Right lobe of liver (tissue), 6 donors: ENCODE results near the gene SORBS2. TPM values are rescaled to one million over a fixed set of nuclear protein-coding genes. Genes with fewer than 3 reads are reported as not detected.

Experiments
- ATAC-seq, 4 donors: fragments of 200-7000 bp; cut with Tn5 transposase; one replicate each; pipeline ENCODE4 v1.9.1; 2020; ENCODE audit warnings: mild to moderate bottlenecking in 4 of 4, moderate library complexity in 4 of 4
- DNase-seq, 3 donors: peaks; one replicate each; pipeline ENCODE4 v3.0.0-alpha.2; 2020
- H3K27ac ChIP-seq, 3 donors: fragments of 200-600 bp; one replicate each; pipeline ENCODE4 v1.8.0; 2022
- H3K27me3 ChIP-seq, 2 donors: fragments of 200-600 bp; one replicate each; pipeline ENCODE4 v1.8.0; 2022
- H3K36me3 ChIP-seq, 4 donors: fragments of 200-600 bp; sonication (generic) in 1 of 4; one replicate each; pipeline versions ENCODE4 v1.5.1 to v1.8.0; 2017 to 2022; ENCODE audit warnings: control low read depth in 1 of 4
- H3K4me1 ChIP-seq, 4 donors: fragments of 200-600 bp; sonication (generic) in 1 of 4; one replicate each; pipeline versions ENCODE4 v1.5.1 to v1.8.0; 2017 to 2022; ENCODE audit warnings: control low read depth in 1 of 4
- H3K4me3 ChIP-seq, 3 donors: fragments of 200-600 bp; one replicate each; pipeline ENCODE4 v1.8.0; 2022
- H3K9me3 ChIP-seq, 4 donors: fragments of 200-600 bp; sonication (generic) in 1 of 4; one replicate each; pipeline versions ENCODE4 v1.5.1 to v1.8.0; 2017 to 2022; ENCODE audit warnings: control low read depth in 1 of 4
- POLR2A ChIP-seq: fragments of 450-650 bp; IDR thresholded peaks from one replicate; pipeline ENCODE4 v1.6.1; 2017; ENCODE audit warnings: antibody characterized with exemption, mild to moderate bottlenecking
- whole genome bisulfite sequencing: methylation state at CpG from one replicate; pipeline ENCODE4 v1.1.6; 2018; ENCODE audit warnings: low coverage, low lambda C conversion rate; ENCODE audit not compliant: insufficient coverage; ENCODE audit errors: missing lambda C conversion rate; 5-methylcytosine and 5-hydroxymethylcytosine counted together
- intact Hi-C, 2 donors: fragments of 100-400 bp; cut with DNase I; formaldehyde crosslinking; loops; one replicate each; pipeline versions ENCODE4 v1.11.2 to v1.14.1; 2022
- total RNA-seq, 6 experiments: library from RNA; depleted of rRNA in 2 of 6; stranded (reverse); fragments of >200 nt in 2 of 6; fragmentation: NEBNext Ultra II Directional in 3 of 6; extraction: Animal tissue kit (Norgen Biotek cat#: 25700) in 3 of 6; gene quantifications; one replicate each; pipeline versions ENCODE4 v1.1.0 to v1.2.4, GENCODE V29; 2016 to 2023
- TF ChIP-seq, protein P1 (sequence below), 4 donors: fragments of 200-600 bp in 3 of 4; fragments of 450-650 bp in 1 of 4; IDR thresholded peaks; one replicate each; pipeline versions ENCODE4 v1.5.1 to v1.8.0; 2016 to 2022; ENCODE audit warnings: antibody characterized with exemption in 4 of 4, mild to moderate bottlenecking in 2 of 4
- donor health status: DM: no; HTN: yes; CAD: no.
- donor health status: DM: no; HTN: no; CAD: no.
- donor health status: DM: no; HTN: no; CAD: no.
- donor health status: DM: no; HTN: yes; CAD: no.
- donor health status: DM: no; HTN: yes; CAD: no.

The SORBS2 gene
- total RNA-seq, 6 experiments from 2014 or later: 60.8 to 144 (median 107) TPM

DNA sequence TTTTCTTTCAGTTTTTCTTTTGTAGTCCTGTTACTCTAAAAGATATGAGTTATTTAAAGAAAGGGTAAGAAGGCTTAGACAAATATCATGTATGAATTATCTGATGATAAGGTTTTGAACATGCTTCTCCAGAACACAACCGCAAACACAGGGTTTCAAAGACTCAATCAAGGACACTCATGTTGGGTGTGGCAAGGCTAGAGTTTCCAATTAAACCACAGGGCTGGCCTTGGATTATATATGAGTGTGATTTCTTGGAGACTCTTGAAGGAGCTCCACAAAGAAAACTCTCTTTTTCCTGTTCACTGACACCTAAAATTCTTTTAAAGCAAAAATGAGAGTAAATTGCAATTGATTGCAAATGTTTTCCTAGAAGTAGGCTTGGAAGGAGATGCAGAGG is 166.6 kb downstream of the SORBS2 start:
- no peak for TF ChIP-seq POLR2A
- TF ChIP-seq, protein P1, sequence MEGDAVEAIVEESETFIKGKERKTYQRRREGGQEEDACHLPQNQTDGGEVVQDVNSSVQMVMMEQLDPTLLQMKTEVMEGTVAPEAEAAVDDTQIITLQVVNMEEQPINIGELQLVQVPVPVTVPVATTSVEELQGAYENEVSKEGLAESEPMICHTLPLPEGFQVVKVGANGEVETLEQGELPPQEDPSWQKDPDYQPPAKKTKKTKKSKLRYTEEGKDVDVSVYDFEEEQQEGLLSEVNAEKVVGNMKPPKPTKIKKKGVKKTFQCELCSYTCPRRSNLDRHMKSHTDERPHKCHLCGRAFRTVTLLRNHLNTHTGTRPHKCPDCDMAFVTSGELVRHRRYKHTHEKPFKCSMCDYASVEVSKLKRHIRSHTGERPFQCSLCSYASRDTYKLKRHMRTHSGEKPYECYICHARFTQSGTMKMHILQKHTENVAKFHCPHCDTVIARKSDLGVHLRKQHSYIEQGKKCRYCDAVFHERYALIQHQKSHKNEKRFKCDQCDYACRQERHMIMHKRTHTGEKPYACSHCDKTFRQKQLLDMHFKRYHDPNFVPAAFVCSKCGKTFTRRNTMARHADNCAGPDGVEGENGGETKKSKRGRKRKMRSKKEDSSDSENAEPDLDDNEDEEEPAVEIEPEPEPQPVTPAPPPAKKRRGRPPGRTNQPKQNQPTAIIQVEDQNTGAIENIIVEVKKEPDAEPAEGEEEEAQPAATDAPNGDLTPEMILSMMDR (IDR thresholded peaks at IDR 0.05): no peak
- ATAC-seq (no peak), DNase-seq (no peak)
- Histone ChIP-seq H3K4me3 (no peak overlapping the region), H3K27me3 (no peaks in the 10 kb centered on the region), H3K4me1 (peaks cover 0 to 7% (median 0%) of the 10 kb centered on the region in 4 donors), H3K36me3 (peaks cover 0 to 63% (median 22%) of the 10 kb centered on the region in 4 donors), H3K9me3 (no peaks in the 10 kb centered on the region), H3K27ac (no peak overlapping the region)
- 100% methylated on average over 1 of the region's 1 CpG for WGBS
- intact Hi-C loops: loop anchor here in 1 of 2 donors (10.0 kb wide), 1 partner anchor 369 kb away; no protein-coding TSS in a partner anchor

DNA sequence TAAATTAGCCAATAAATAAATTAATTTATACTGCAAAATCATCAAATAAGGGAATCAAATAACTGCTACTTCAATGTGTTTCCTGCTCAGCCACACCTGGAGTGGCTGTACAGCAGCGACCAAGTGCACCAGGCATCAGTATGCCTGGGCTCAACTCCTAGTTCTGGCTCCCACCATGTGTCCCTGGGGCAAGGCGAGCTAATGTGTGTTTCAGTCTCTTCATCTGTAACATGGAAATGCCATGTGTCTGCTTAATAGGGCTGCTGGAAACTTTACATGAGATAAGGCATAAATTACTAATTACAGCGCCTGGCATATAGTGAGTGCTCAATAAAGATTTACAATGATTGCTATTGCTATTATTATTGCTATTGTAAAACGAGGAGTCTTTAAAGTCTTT is 167.6 kb downstream of the SORBS2 start:
- DNase-seq: no peak
- H3K27ac ChIP-seq: no peak overlapping the region
- H3K4me3 ChIP-seq: no peak overlapping the region
- H3K4me1 ChIP-seq: peaks cover 0 to 7% (median 0%) of the 10 kb centered on the region in 4 donors
- H3K36me3 ChIP-seq: peaks cover 0 to 63% (median 22%) of the 10 kb centered on the region in 4 donors
- no peak for ATAC-seq
- WGBS: 87% methylated on average over 4 of the region's 4 CpGs
- TF ChIP-seq POLR2A: no peak
- TF ChIP-seq, protein P1 (IDR thresholded peaks at IDR 0.05): no peak
- intact Hi-C loops: loop anchor here in 1 of 2 donors (10.0 kb wide), 1 partner anchor 370 kb away; no protein-coding TSS in a partner anchor
- H3K27me3 ChIP-seq: no peaks in the 10 kb centered on the region
- H3K9me3 ChIP-seq: no peaks in the 10 kb centered on the region

DNA sequence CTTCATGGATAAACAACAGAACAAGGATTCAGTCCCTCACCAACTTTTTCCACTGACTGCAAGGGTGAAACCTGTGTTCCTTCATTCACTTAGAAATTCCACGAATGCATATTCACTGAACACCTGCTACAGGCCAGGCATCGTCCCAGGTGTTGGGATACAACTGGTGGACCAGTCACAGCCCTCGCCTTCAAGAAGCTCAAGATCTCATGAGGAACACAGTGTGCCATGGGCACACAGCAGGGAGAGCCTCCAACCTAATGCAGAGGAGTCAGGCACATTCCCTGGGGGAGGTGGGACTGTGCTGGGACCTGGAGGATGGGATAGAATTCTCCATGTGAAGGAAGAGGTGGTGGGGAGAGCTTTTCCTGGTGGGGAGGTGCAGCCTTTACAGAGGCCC is 169.1 kb downstream of the SORBS2 start:
- DNase-seq: no peak
- intact Hi-C loops: loop anchor here in 1 of 2 donors (10.0 kb wide), 1 partner anchor 372 kb away; no protein-coding TSS in a partner anchor
- TF ChIP-seq POLR2A: no peak
- TF ChIP-seq, protein P1 (IDR thresholded peaks at IDR 0.05): no peak
- no peaks in the 10 kb centered on the region for H3K27me3 ChIP-seq
- peaks cover 0 to 59% (median 19%) of the 10 kb centered on the region in 4 donors for H3K36me3 ChIP-seq
- H3K4me1 ChIP-seq: peaks cover 0 to 7% (median 0%) of the 10 kb centered on the region in 4 donors
- ATAC-seq: no peak
- H3K27ac ChIP-seq: no peak overlapping the region
- 77% methylated on average over 2 of the region's 3 CpGs for WGBS
- H3K9me3 ChIP-seq: no peaks in the 10 kb centered on the region
- H3K4me3 ChIP-seq: no peak overlapping the region

DNA sequence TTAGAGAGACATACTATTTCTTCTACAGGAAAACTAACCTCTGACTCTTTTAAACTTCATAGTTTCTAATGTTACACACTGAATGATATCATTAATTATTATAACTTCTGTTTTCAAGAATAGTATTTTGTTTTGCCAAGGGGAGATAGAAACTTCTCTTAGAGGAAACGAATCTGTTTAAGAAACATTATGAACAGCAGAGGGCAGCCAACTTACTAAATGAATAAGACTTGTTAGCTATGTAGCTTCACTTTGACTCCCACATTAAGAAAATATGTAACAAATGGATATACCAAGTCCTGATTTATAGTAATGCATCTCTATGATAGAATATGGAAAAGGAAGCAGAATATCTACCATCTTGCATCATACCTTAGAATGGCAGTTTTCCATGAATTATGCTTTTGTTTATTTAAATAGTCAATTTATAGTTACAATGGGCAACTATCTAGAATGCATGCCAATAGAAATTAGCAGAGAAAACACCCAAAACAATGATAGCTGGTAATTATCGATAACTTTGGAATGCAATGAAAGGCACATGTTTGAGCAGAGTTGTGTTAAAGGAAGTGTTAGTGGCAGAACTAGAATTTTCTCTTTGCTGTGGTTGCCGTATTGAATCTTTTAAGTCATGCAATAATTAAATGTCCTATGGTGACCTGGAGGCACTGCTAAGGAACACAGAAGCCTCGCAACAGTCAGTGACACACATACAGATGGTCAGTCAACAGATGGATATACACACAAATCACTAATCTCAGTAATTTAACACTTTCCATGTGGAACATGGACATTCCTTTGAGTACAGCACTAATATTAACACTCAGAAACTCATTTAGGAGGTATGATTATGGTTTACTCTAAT is 171.0 kb downstream of the SORBS2 start:
- Histone ChIP-seq H3K27ac (peak overlapping the region in 2 of 3 donors; percentile 1 to 9), H3K4me3 (no peak overlapping the region), H3K36me3 (peaks cover 0 to 47% (median 14%) of the 10 kb centered on the region in 4 donors), H3K27me3 (no peaks in the 10 kb centered on the region), H3K4me1 (peaks cover 0 to 7% (median 0%) of the 10 kb centered on the region in 4 donors), H3K9me3 (no peaks in the 10 kb centered on the region)
- no peak for TF ChIP-seq POLR2A
- TF ChIP-seq, protein P1 (IDR thresholded peaks at IDR 0.05): peak; percentile 36 to 55 (median 46)
- WGBS: 36% methylated on average over 4 of the region's 4 CpGs
- DNase-seq: no peak
- intact Hi-C loops: loop anchor here in 1 of 2 donors (10.0 kb wide), 1 partner anchor 374 kb away; no protein-coding TSS in a partner anchor
- peak; percentile 67 to 74 (median 68) for ATAC-seq
